DMS 273 (cell line): ENCODE data around the gene KIR2DL1.
"Not testable (repeated sequence)": the region's sequence is repeated elsewhere in the genome, so short reads cannot be mapped to it uniquely, and the experiment has no call there.

Experiments
- DNase-seq: peaks from one replicate; lab custom pipeline; 2025; ENCODE audit not compliant: unreplicated experiment; lab: John Stamatoyannopoulos, UW

KIR2DL1 gene

DNA sequence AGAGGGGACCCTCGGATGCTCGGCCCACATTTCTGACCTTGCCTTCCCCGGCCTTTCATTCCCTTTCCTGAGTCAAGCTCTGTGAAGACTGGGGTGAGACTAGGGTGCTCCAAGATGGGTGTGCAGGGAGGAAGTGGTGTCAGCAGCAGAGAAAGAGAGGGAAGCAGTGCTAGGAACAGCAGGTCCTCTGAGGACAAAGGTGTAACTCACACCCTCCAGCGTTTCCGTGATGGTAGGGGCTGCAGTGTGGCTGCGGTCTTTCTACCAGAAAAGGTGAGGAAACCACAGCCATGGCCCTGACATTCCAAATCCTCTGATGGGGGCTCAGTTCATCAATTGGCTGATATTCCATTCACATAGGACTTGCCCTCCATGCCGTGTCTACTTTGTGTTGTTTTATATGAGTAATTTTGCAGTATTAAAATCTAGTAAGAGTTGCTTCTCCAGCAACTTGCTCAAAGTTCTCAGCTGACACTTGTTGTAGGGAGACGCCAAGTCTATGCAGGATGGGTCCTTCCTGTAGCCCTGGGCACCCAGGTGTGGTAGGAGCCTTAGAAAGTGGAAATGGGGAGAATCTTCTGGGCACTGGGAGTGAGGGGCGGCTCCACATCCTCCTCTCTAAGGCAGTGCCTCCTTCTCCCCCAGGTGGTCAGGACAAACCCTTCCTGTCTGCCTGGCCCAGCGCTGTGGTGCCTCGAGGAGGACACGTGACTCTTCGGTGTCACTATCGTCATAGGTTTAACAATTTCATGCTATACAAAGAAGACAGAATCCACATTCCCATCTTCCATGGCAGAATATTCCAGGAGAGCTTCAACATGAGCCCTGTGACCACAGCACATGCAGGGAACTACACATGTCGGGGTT lies 48.3 kb downstream of the KIR2DL1 start:
- no peak for DNase-seq

DNA sequence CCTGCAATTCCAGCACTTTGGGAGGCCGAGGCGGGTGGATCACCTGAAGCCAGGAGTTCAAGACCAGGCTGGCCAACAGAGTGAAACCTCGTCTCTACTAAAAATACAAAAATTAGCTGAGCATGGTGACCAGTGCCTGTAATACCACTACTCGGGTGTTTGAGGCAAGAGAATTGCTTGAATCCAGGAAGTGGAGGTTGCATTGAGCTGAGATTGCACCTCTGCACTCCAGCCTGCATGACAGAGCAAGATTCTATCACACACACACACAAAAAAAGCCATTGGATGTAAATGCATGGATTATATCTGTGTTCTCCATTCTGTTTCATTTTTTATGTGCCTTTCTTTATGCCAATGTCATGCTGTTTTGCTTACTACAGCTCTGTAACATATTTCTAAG lies 54.8 kb downstream of the KIR2DL1 start:
- DNase-seq, result not testable (repeated sequence)

DNA sequence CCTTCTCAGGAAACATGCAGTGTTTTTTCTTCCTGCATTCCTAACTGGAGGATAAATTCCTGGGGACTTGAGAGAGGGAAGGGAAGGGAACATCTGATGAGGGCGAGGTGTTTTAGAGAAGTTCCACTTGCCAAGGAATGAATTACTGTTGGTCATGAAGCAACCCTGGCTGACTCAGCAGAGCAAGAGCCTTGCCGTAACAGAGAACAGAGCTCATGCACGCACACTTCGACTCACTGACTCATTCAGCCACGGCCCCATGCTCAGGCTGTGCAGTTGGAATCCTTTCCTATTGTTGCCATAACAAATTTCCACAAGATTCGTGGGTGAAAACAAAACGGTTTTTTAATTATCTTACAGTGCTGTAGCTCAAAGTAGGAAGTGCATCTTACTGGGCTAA lies 55.7 kb downstream of the KIR2DL1 start:
- DNase-seq, result not testable (repeated sequence)

DNA sequence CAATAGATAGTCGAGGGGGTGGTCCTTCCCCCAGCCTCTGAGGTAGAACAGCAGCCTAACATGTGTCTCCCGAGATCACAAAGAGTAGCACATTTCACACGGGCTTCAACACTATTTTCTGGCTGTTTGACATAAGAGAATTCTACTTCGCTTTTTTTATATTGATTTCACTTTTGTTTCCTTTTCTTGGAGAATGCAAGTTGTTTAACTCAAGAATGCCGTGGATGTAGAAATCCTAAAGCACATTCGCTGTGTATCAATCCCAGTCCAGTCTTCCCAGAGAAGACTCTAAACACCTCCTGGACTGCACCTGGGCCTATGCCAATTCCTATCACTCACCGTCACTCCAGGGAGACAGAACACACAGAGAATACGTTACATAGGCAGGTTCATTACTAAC lies 58.5 kb downstream of the KIR2DL1 start:
- DNase-seq, result not testable (repeated sequence)

DNA sequence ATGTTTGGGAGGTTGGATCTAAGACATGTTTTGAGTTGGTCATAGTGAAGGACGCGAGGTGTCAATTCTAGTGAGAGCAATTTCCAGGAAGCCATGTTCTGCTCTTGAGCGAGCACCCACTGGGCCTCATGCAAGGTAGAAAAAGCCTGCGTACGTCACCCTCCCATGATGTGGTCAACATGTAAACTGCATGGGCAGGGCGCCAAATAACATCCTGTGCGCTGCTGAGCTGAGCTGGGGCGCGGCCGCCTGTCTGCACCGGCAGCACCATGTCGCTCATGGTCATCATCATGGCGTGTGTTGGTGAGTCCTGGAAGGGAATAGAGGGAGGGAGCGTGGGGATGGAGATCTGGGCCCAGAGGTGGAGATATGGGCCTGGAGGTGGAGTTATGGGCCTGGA lies 62.9 kb downstream of the KIR2DL1 start, which contains the start of gene KIR2DS4:
KIR2DS4 (plus strand) TSS at position 181 of the 400 bp plus-strand sequence.
- not testable (repeated sequence) for DNase-seq
